Progenitor cell of endocrine pancreas (in vitro differentiated cells): ENCODE measurements around the gene FOXP1. TPM values are rescaled to one million over a fixed set of nuclear protein-coding genes. Genes with fewer than 3 reads are reported as not detected.

Experiments
- DNase-seq: peaks from one replicate; pipeline ENCODE4 v3.0.0; 2021; ENCODE audit warnings: low spot score; ENCODE audit not compliant: unreplicated experiment
- H3K27ac Mint-ChIP-seq: 2 replicates; pipeline ENCODE4 v1.8.0; 2021; ENCODE audit warnings: mild to moderate bottlenecking, moderate library complexity, mixed read lengths
- H3K27me3 Mint-ChIP-seq: 2 replicates; pipeline ENCODE4 v1.8.0; 2021; ENCODE audit warnings: mixed read lengths
- H3K36me3 Mint-ChIP-seq: 2 replicates; pipeline ENCODE4 v1.8.0; 2022; ENCODE audit warnings: mixed read lengths; ENCODE audit not compliant: insufficient read depth
- H3K4me1 Mint-ChIP-seq: 2 replicates; pipeline ENCODE4 v1.8.0; 2021; ENCODE audit warnings: low read depth, mixed read lengths
- H3K4me3 Mint-ChIP-seq: 2 replicates; pipeline ENCODE4 v1.8.0; 2021; ENCODE audit warnings: low read depth, mild to moderate bottlenecking, moderate library complexity, mixed read lengths
- H3K9me3 Mint-ChIP-seq: 2 replicates; pipeline ENCODE4 v1.8.0; 2021; ENCODE audit warnings: low read depth, mixed read lengths
- total RNA-seq: library from RNA; stranded (reverse); gene quantifications from 2 replicates; pipeline ENCODE4 v1.2.1, GENCODE V29; 2021
- TF ChIP-seq, protein P1 (sequence below): fragments of 200-600 bp; sonication (generic); IDR thresholded peaks from one replicate; pipeline ENCODE4 v1.5.0; 2021; ENCODE audit warnings: antibody characterized with exemption, mild to moderate bottlenecking; ENCODE audit not compliant: unreplicated experiment

FOXP1 gene
- total RNA-seq, 1 donor from 2014 or later = 242 TPM

DNA sequence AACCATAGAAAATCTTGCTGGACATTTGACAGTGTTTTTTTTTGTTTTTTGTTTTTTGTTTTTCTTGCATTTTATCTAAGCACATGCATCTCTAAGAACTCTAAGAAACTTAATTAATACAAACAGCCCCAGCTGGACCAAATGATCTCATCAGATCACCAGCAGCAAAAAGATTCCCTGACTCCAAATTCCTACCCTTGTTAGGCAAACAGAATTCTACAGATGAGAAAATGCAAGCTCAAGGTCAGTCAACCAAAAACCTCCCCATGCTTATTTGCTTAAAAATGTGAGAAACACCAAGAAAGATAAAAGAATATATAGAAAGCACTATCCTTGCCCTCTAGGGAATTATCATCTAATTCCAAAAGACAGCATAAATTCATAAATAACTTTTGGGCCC lies 65.4 kb downstream of the FOXP1 start:
- DNase-seq = no peak
- H3K36me3 Mint-ChIP-seq = peaks cover 7% of the 10 kb centered on the region
- TF ChIP-seq, protein P1, sequence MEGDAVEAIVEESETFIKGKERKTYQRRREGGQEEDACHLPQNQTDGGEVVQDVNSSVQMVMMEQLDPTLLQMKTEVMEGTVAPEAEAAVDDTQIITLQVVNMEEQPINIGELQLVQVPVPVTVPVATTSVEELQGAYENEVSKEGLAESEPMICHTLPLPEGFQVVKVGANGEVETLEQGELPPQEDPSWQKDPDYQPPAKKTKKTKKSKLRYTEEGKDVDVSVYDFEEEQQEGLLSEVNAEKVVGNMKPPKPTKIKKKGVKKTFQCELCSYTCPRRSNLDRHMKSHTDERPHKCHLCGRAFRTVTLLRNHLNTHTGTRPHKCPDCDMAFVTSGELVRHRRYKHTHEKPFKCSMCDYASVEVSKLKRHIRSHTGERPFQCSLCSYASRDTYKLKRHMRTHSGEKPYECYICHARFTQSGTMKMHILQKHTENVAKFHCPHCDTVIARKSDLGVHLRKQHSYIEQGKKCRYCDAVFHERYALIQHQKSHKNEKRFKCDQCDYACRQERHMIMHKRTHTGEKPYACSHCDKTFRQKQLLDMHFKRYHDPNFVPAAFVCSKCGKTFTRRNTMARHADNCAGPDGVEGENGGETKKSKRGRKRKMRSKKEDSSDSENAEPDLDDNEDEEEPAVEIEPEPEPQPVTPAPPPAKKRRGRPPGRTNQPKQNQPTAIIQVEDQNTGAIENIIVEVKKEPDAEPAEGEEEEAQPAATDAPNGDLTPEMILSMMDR = no peak
- no peaks in the 10 kb centered on the region for H3K9me3 Mint-ChIP-seq
- no peak overlapping the region for H3K4me3 Mint-ChIP-seq
- H3K27ac Mint-ChIP-seq = no peak overlapping the region
- no peaks in the 10 kb centered on the region for H3K27me3 Mint-ChIP-seq
- H3K4me1 Mint-ChIP-seq = peaks cover 28% of the 10 kb centered on the region

DNA sequence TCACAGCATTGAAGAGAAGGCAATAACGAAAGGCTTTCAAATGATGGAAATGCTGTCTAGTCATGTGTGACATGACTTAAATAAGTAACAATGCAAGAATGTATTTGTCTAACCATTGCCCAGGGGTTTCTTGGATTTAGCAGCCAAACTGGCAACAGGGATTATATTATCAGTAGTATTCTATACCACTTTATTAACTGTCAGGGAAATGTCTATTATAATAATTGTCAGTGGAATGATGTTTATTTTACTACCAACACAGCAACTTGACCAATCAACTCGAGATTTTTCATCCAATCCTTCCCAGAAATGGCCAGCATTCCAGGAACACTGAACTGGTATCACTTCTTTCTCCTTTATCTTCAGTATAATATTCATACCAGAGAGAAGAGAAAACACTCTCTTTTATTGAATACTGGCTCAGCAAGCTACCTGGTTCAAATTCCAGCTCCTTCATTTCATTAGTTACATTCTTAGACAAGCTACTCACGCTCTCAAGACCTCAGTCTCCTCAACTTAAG lies 66.2 kb downstream of the FOXP1 start:
- peaks cover 4% of the 10 kb centered on the region for H3K36me3 Mint-ChIP-seq
- TF ChIP-seq, protein P1 = no peak
- H3K27ac Mint-ChIP-seq = peak overlapping the region; percentile 6
- peaks cover 25% of the 10 kb centered on the region for H3K4me1 Mint-ChIP-seq
- no peak overlapping the region for H3K4me3 Mint-ChIP-seq
- H3K9me3 Mint-ChIP-seq = no peaks in the 10 kb centered on the region
- DNase-seq = no peak
- H3K27me3 Mint-ChIP-seq = no peaks in the 10 kb centered on the region

DNA sequence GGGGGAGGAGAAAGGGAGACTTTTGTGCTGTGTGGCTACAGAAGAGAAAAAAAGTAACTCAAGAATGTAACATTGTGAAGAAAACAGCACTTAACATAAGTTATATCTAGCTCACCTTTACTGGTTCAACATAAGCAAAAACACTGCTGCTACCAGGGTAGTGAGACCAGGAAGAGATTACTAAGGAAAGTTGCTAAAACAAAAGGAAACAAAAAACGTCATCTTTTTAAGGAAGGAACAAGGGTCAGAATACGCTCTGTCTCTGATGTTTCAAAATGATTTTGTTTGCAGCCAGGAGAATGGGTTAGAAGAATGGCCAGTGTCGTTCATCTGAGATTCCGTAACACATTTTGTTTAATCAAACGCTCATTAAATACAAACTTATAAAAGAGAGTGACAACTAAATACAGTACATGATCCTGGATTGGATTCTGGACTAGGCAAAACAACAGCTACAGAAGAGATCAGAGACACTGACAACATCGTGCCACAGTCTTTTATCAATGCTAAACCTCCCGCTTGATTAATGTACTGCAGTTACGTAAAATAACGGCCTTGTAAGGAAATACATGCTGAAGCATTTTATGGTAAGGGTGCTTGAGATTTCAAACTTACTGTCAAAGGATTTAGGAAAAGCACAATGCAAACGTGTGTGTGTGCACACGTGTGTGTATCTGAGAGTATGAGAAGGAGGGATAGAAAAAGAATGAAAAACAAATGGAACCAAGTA lies 67.7 kb downstream of the FOXP1 start:
- DNase-seq = no peak
- TF ChIP-seq, protein P1 = no peak
- no peak overlapping the region for H3K4me3 Mint-ChIP-seq

DNA sequence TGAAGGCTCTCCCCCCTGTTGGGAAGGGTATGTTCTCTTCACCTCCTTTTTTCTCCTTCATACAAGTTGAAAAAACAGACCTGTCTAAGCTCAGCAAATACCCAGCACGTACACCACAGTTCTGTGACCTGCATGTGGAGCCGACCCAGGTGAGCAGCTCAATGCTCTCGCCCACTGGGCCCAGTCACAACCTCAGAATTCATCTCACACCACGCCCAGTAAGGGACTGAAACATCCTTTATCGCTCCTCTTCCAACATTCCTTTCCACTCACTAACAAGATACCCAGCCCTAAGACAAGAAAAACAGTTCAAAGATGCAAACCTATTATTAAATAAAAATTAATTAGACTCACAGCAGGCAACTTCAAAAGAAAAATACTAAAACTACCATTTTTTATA lies 68.9 kb downstream of the FOXP1 start:
- no peaks in the 10 kb centered on the region for H3K27me3 Mint-ChIP-seq
- H3K4me3 Mint-ChIP-seq = no peak overlapping the region
- H3K9me3 Mint-ChIP-seq = no peaks in the 10 kb centered on the region
- H3K27ac Mint-ChIP-seq = no peak overlapping the region
- peaks cover 30% of the 10 kb centered on the region for H3K4me1 Mint-ChIP-seq
- peaks cover 6% of the 10 kb centered on the region for H3K36me3 Mint-ChIP-seq
- TF ChIP-seq, protein P1 = no peak
- no peak for DNase-seq

More for the DNA sequence above, 67.7 kb downstream of the FOXP1 start:
- peaks cover 32% of the 10 kb centered on the region for H3K4me1 Mint-ChIP-seq
- no peaks in the 10 kb centered on the region for H3K27me3 Mint-ChIP-seq
- H3K36me3 Mint-ChIP-seq = peaks cover 3% of the 10 kb centered on the region
- no peak overlapping the region for H3K27ac Mint-ChIP-seq
- H3K9me3 Mint-ChIP-seq = no peaks in the 10 kb centered on the region

DNA sequence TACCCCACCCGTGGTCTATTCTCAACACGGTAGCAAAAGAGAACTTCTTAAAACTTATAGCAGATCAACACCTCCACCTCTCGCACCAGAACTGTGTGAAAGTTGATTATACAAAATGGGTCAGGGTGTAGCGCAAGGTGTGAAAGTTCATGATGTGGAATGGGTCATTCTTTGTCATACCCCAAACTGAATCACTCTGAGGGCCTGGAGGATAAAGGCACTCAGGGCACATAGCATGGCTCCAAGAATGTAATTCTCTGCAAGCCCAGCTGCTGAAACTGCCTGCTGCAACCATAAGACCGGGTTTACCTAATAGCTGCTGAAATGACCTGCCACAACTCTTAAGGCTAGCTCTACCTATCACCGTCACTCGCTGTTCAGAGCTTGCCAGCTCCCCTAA lies 70.0 kb downstream of the FOXP1 start:
- no peak overlapping the region for H3K4me3 Mint-ChIP-seq
- DNase-seq = no peak
- TF ChIP-seq, protein P1 = no peak
- H3K4me1 Mint-ChIP-seq = peaks cover 30% of the 10 kb centered on the region
- H3K27me3 Mint-ChIP-seq = no peaks in the 10 kb centered on the region
- H3K27ac Mint-ChIP-seq = no peak overlapping the region
- peaks cover 7% of the 10 kb centered on the region for H3K36me3 Mint-ChIP-seq
- H3K9me3 Mint-ChIP-seq = no peaks in the 10 kb centered on the region
